Activated CD8-positive, alpha-beta memory T cell treated with anti-CD3 and anti-CD28 coated beads, Interleukin-2, amount 50 U/mL, for 1 hour (primary cell): ENCODE results near the gene ETFA.

ENCODE experiments used
- DNase-seq: peaks from one replicate; pipeline ENCODE4 v3.0.0-alpha.2; 2020; ENCODE audit errors: extremely low read depth

The ETFA gene

GRCh38 chr15:76340803-76341365 is 29.6 kb upstream of the ETFA start:
- DNase-seq, result no peak

DNA sequence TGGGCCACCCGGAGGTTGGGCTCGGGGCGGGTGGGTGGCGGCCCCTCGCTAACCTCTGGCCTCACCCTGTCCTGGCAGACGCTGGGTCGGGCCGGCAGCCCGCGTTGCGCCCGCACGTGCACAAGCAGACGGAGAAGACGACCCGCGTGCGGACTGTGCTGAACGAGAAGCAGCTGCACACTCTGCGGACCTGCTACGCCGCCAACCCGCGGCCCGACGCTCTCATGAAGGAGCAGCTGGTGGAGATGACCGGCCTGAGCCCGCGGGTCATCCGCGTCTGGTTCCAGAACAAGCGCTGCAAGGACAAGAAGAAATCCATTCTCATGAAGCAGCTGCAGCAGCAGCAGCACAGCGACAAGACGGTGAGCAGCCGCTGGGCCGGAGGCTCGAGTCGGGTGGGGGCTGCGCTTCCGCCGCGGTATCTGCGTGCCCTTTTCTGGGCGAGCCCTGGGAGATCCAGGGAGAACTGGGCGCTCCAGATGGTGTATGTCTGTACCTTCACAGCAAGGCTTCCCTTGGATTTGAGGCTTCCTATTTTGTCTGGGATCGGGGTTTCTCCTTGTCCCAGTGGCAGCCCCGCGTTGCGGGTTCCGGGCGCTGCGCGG is 29.0 kb upstream of the ETFA start:
- no peak for DNase-seq

DNA sequence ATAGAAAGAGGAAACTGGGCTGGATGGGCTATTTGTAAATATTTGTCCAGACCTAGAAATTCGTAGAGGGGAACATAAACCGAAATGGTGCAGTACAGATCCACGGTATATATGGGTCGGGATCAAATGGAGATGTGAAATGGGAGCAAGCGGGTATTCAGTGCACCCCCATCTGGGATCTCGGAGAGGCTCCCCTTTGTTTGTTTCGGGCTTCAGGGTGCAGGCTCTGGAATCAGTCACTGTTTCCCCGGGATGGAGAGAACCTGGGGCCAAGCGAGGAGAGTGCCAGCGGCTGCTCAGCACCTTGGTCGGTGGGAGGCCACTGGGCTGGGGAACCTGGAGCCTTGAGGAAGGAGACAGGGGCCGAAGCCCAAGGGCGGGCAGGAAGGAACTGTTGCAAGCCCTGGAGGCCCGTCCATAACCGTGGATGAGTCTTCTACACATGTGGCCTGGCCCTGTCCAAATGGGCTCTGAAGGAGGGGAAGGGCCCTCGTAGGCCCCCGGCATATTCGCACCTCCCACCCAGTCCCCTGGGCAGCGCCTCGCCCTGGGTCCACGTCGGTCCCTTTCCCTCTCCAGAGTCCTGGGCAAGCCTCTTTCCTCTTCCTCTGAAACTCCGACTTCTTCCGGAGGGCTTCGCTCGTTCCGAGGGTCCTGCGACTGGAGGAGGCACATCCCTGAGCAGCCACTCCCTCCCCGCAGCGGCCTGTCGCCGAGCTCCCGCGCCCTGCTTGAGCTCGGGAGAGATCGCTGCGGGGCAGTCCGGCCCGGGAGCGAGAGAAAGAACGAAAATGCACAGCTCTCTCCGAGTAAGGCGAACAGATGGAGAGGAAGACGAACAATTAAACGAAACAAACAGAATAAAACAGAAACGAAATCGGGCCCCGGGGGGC is 28.3 kb upstream of the ETFA start:
- DNase-seq, result no peak

DNA sequence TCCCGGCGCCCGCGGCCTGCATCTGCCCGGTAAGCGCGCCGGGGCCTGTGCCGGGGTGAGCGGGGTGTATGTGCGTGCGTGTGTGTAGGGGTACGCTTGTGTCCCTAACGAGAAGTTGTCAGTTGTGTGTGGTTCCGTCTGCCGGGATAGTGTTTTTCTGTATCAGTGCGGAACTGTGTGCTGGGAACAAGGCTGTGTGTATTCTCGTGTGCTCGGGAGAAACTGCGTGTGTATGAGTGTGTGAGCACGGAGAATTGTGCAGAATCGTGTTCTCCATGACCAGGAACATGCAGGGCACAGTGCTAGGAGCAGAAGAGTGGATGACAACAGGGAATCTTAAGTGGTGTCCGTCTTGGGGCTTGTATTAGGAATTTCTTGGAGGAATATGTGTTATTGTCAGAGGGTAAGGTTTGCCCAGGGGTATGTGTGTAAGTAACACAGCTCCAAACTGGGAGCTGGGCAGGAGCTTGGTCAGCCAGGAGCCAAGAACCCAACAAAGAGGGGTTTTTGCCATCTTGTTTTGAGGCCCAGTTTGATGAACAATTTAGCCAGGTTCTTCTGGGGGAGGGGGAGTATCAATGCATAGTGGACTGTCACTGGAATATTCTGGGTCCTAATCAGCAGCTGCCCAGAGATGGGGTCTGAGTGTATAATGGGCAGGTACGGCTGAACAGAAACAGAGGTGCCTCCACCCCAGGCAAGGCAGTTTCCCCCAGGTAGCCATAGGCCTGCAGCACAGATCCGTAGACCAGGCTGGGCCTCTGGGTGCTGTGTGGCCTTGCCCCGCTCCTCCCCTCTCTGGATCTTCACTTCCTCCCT is 27.4 kb upstream of the ETFA start:
- DNase-seq, result no peak

DNA sequence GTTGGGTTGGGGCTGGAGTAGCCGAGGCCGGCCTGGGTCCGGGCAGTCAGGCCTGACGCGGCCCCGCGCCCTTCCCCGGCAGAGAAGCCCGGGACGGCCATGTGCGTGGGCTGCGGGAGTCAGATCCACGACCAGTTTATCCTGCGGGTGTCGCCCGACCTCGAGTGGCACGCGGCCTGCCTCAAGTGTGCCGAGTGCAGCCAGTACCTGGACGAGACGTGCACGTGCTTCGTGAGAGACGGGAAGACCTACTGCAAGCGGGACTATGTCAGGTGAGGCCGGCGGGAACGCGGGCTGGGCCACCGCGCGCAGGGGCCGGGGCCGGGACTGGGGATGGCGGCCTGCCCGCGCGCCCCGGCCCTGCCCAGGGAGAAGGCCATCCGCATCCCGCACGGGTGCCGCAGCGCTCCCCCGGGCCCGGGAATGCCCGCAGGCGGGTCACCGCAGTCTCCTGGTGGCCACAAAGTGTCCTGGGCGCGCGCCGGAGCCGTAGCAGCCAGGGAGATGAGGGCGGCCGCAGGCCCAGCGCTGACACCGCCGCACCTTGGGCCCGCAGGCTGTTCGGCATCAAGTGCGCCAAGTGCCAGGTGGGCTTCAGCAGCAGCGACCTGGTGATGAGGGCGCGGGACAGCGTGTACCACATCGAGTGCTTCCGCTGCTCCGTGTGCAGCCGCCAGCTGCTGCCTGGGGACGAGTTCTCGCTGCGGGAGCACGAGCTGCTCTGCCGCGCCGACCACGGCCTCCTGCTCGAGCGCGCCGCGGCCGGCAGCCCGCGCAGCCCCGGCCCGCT is 26.6 kb upstream of the ETFA start:
- no peak for DNase-seq

GRCh38 chr15:76337059-76337695 is 25.9 kb upstream of the ETFA start:
- DNase-seq, result no peak

DNA sequence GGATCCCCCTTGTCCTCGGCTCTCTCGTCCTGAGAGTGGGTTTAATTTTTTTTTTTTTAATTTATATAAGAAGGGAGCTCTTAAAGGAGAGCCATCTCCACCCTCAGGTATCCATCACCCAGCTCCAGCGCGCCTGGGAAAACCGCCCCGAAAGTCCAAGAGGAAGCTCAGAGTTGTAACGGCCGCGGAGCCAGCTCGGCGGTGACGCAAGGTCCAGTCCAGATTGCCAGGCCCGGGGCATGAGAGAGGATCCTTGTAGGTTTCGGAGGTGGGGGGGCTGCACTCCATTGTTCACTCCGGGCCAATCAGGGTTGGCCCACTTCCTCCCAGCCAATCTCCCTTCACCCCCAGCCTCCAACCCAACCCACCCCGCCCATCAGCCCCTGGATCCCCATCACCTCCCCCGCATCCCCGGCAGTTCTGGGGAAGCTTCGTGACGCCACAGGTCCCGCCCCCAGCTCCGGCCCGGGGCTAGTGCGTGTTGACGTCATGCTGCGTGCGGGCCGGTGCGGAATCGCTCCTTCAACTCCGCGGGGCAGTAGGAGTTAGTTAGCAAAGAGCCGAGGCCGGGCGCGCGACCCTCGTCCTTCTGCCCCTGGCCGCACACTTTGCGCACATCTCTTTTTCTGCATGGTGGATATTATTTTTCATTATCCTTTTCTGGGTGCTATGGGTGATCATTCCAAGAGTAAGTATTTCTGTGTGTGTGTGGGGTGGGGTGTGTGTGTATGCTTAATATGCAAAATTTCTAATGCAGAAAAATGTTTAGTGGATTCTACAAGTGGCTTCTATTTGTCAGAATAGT is 25.2 kb upstream of the ETFA start, which contains the start of gene ISL2:
ISL2 (plus strand) TSS at position 520 of the 805 bp plus-strand sequence; CDS start at position 631, 111 bp downstream.
- no peak for DNase-seq

GRCh38 chr15:76335307-76336253 is 24.3 kb upstream of the ETFA start:
- no peak for DNase-seq

- no peak for DNase-seq
Observed at GRCh38 chr15:76334438-76335306, 23.4 kb upstream of the ETFA start.

- DNase-seq, result no peak
Observed at GRCh38 chr15:76333720-76334437, 22.6 kb upstream of the ETFA start.

GRCh38 chr15:76333309-76333708 is 22.0 kb upstream of the ETFA start:
- DNase-seq, result no peak

GRCh38 chr15:76332796-76333195 is 21.5 kb upstream of the ETFA start:
- DNase-seq, result no peak

DNA sequence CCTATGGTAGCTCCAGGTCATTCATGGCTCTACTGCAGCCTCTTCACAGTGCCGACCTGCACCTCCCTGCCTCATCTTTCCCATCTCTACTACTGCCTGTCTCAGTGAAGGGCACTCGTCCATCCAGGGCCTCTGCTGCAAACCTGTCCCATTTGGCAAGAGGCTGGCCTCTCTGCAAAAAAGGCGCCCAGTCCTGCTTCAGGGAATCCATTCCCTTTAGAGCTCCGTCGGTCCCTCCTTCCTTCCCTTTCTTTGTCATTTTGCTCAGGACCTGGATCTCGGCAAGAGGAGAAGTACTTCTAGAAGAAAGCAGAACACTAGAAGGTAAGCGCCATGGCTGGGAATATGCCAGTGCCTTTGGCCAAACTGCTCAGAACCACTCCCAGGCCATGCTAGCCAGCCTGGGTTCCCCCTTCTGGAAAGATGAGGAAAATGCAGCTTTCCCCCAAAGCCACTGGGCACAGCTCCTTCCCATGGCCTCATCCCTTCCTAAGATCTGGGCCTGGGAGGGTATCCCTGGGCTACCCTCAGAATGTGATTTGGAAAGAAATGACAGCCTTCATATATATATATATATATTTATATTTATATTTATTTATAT is 18.9 kb upstream of the ETFA start:
- DNase-seq, result no peak

- DNase-seq, result no peak
Observed at GRCh38 chr15:76328958-76329357, 17.7 kb upstream of the ETFA start.

DNA sequence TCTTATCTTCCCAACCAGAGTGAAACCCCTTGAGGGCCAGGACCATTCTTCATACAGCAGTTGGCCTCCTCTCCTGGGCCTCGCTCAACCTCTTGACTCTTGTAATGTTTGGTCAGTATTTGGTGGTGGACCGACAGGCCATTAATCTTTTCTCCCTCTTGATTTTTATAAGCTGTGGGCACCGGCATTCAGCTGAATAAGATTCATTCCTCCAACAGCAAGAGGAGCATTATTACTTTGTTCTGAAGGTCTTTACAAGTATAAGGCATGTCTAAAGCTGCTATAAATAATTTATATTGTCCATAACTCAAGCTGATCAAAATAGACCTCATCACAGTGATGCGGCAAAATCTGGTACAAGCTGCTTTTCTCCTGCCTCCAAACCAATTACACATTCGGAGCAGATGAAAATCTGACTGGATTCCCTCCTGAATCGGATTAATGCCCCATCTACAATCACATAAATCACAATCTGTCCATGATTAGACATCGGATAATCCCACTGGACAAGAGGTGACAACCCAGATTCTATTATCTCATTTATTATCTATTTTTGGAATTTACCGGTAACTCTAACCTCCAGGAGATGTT is 16.9 kb upstream of the ETFA start:
- DNase-seq, result no peak
